ENCODE measurements around the gene SET.

DNA sequence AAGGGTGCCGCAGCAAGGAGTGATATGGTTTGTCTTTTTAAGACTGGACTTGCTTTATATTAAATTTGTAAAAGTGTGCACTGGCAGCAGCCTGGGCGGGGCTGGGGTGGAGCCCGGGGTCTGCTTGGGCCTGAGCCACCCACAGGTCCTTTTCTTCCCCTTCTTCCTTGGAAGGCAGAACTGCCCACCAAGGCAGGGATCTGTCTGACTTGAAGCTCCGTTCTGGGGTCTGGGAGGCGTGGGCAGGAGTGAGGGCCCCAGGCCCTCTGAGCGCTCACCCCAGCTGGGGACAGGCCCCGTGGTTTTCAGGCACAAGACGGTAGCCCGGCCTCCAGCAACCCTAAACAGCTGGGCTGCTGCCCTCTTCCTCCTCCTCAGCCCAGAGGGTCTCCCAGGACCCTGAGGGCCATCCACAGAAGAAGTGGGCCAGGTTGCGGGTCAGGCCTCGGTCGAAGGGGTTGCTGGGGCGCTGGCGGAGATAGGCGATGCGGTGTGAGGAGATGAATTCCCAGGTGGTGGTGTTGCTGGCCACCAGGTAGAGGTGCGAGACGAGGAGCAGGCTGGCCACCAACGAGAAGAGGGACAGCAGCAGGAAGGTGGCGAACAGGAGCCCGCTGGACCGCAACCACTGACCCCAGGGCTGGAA, 31.9 kb downstream of the SET start:
- TF ChIP-seq, protein P1, sequence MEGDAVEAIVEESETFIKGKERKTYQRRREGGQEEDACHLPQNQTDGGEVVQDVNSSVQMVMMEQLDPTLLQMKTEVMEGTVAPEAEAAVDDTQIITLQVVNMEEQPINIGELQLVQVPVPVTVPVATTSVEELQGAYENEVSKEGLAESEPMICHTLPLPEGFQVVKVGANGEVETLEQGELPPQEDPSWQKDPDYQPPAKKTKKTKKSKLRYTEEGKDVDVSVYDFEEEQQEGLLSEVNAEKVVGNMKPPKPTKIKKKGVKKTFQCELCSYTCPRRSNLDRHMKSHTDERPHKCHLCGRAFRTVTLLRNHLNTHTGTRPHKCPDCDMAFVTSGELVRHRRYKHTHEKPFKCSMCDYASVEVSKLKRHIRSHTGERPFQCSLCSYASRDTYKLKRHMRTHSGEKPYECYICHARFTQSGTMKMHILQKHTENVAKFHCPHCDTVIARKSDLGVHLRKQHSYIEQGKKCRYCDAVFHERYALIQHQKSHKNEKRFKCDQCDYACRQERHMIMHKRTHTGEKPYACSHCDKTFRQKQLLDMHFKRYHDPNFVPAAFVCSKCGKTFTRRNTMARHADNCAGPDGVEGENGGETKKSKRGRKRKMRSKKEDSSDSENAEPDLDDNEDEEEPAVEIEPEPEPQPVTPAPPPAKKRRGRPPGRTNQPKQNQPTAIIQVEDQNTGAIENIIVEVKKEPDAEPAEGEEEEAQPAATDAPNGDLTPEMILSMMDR (IDR thresholded peaks at IDR 0.05) = no peak
- TF ChIP-seq, protein P2, sequence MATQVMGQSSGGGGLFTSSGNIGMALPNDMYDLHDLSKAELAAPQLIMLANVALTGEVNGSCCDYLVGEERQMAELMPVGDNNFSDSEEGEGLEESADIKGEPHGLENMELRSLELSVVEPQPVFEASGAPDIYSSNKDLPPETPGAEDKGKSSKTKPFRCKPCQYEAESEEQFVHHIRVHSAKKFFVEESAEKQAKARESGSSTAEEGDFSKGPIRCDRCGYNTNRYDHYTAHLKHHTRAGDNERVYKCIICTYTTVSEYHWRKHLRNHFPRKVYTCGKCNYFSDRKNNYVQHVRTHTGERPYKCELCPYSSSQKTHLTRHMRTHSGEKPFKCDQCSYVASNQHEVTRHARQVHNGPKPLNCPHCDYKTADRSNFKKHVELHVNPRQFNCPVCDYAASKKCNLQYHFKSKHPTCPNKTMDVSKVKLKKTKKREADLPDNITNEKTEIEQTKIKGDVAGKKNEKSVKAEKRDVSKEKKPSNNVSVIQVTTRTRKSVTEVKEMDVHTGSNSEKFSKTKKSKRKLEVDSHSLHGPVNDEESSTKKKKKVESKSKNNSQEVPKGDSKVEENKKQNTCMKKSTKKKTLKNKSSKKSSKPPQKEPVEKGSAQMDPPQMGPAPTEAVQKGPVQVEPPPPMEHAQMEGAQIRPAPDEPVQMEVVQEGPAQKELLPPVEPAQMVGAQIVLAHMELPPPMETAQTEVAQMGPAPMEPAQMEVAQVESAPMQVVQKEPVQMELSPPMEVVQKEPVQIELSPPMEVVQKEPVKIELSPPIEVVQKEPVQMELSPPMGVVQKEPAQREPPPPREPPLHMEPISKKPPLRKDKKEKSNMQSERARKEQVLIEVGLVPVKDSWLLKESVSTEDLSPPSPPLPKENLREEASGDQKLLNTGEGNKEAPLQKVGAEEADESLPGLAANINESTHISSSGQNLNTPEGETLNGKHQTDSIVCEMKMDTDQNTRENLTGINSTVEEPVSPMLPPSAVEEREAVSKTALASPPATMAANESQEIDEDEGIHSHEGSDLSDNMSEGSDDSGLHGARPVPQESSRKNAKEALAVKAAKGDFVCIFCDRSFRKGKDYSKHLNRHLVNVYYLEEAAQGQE (IDR thresholded peaks at IDR 0.05; ENCODE audit: insufficient read depth in 1 of 2, low read depth in 2 of 2, low read length in 1 of 2) = no peak
- TF ChIP-seq POLR2AphosphoS5 (IDR thresholded peaks at IDR 0.05; ENCODE audit: low read depth, low read length) (no peak; the same call in 1 of the 2 replicates), TCF7L2 (IDR thresholded peaks at IDR 0.05; ENCODE audit: low read depth, low read length) (no peak), SIN3A (IDR thresholded peaks at IDR 0.05; ENCODE audit: borderline replicate concordance, insufficient read depth, low read depth, low read length) (no peak)
